GM19035 (cell line): ENCODE results near the gene VEPH1.

Experiments
- ATAC-seq: cut with Tn5 transposase; IDR thresholded peaks from one replicate; pipeline ENCODE4 v1.9.1; 2021; ENCODE audit not compliant: unreplicated experiment

VEPH1 gene

GRCh38 chr3:157275832-157276231 is 227.4 kb downstream of the VEPH1 start:
- no peak for ATAC-seq

DNA sequence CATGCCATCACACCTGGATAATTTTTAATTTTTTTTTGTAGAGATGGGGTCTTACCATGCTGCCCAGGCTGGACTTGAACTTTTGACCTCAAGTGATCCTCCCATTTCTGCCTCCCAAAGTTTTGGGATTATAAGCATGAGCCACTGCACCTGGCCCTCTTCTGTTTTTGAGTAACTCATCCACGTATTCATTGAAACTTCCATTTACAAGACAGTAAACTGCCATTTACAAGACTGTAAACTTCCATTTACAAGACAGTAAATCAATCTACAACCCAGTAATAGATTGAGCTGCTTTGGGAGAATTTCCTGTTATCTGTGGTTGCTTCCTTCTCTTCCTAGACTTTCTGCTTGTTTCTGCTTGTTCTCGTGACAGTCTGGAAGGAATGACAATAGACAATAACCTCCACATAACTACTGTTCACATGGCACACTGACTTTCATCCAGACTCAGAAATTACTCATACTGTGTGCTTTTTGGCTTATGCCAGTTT is 228.5 kb downstream of the VEPH1 start:
- no peak for ATAC-seq

DNA sequence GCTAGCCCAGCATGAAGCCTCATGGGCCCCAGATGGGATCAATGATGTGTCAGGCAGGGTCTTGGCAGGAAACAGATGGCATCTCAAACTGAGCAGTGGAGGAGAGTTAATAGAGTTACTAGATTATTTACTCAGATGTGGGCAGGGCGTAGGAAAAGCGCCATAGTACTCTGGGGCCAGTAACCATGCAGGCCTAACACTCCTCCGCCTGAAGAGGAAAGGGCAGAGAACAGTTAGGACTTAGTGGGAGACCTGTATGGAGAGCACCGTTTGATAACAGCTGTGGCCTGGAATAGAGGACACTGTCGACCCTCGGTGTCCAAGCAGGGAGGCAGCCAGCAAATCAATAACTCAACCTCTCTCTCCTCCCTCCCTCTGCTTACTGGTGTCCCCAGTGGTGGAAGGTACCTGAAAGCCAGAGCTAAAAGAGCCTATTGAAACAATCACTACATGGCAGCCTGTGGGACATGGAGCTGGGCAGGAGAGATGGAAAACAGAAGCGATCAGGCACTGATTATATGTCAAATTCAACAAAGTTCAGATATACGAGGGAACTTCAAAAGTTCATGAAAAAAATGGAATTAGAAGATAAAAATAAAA is 231.8 kb downstream of the VEPH1 start:
- ATAC-seq, result no peak

- no peak for ATAC-seq
Measured at GRCh38 chr3:157268026-157268425, 235.2 kb downstream of the VEPH1 start.

DNA sequence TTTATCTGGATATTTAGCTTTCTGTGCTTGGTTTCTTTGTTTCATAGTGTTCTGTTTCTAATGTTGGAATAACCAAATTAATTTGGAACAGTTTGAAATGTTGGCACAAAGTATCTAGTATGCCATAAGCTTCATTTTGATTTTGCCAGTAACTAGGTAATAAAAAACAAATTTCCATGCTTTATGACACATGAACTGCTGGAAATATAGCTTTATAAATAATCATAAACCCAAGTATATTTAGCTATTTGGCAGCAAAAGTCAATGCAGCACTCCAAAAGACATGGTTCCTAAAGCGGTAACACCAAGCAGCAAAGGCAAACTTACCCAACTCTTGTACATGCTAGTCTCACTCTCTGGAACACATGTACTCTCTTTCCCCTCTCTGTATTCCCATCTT is 237.3 kb downstream of the VEPH1 start:
- ATAC-seq, result no peak

GRCh38 chr3:157263027-157263426 is 240.2 kb downstream of the VEPH1 start:
- ATAC-seq, result no peak

DNA sequence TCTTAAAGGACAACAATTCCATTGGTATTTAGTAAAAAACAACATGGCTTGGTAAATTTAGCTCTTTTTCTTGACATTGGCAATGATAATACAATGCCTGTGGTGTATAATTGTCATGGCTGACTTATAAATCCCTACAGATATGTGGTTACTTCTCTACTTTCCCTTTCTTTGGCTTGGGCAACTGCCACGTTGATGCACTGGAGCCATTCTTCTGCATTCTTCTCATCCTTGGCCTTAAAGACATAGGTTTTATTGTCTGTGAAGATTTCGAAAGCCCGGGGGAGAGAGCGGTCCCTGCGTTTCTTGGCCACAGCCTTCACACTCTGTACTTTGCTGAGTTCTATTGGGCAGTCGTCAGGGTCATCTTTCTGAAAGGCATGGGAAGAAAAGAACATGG is 242.2 kb downstream of the VEPH1 start:
- no peak for ATAC-seq

- ATAC-seq, result no peak
Measured at GRCh38 chr3:157259825-157260224, 243.4 kb downstream of the VEPH1 start.

GRCh38 chr3:157257101-157257500 is 246.1 kb downstream of the VEPH1 start:
- ATAC-seq, result no peak

GRCh38 chr3:157255797-157256196 is 247.4 kb downstream of the VEPH1 start:
- no peak for ATAC-seq

DNA sequence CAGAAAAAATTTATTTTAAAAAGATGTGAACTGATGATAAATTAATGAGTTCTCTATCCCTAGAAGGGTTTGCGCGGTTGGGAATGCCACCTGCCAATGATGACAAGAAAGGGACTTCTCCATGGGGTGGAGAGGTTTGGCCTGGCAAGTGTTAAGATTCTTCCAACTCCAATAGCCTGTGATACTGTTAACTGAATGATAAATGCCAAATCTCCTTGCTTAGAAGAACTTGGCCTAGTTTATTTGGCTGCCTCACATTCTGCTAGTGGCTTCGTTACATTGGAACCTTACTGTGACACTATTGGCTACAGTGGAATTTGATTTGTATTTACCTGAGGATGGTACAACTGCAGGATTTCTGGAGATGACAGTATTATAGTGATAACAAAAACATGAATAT is 251.5 kb downstream of the VEPH1 start:
- no peak for ATAC-seq

- ATAC-seq, result no peak
Measured at GRCh38 chr3:157249606-157250005, 253.6 kb downstream of the VEPH1 start.

DNA sequence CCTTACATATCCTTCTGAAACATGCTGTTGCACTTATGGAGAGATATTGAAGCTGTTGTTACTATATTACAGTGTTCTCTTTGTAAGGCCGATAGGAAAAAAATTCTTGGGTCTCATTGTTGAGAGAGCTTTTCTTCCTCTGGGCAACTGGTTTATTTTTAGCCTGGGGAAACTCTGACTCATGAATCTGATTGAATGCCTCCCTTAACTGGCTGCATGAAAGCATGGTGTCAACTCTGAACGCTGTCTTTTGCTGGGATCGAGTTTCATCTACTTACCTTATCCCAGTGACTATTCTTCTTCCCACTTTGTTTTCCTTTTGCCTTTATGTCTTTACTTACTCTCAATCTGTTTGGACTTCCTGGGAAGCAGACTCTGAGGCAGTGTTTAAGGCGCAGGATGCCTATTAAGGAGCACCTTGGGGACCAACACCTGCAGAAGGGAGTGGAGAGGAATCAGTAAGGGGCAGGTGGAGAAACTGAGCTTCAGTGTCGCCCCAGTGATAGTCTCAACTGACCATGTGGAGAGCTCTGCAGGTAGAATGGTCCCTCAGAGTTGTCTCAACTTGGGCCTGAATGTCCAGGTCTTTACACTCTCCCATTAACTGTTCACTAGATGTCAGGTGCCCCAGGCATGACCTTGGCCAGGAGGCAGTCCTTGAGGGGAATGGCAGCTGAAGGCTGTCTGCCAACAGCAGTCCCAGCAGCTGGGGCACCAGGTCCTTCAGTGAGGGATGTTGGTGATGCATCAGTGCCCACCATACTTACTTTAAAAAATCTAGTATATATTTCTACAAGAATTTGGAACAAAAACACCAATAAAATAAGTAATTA is 254.4 kb downstream of the VEPH1 start:
- no peak for ATAC-seq

- no peak for ATAC-seq
Measured at GRCh38 chr3:157247391-157247790, 255.8 kb downstream of the VEPH1 start.

- no peak for ATAC-seq
Measured at GRCh38 chr3:157242836-157243235, 260.4 kb downstream of the VEPH1 start.

- no peak for ATAC-seq
Measured at GRCh38 chr3:157241599-157241998, 261.6 kb downstream of the VEPH1 start.

DNA sequence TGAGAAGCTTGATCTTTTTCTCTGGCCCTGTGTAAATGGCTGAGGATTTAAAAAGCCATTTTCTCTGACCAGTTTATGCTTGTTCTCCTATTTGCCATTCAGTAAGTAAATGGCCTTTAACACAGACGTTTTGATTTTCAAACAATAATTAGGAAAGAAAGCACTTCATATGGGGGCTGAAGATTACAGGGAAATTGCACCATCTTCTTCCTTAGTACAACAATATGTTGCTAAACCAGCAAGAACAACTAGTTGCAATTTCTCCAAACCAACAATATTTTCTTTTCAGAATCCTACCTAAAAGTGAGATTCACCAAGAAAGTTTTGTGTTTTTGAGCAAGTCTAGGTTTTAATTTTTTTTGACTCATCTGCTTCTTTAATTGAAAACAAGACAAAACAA is 262.8 kb downstream of the VEPH1 start:
- no peak for ATAC-seq

- ATAC-seq, result peak; percentile 99
Measured at GRCh38 chr3:157239082-157239704, 264.0 kb downstream of the VEPH1 start.

- ATAC-seq, result no peak
Measured at GRCh38 chr3:157238457-157238856, 264.8 kb downstream of the VEPH1 start.

DNA sequence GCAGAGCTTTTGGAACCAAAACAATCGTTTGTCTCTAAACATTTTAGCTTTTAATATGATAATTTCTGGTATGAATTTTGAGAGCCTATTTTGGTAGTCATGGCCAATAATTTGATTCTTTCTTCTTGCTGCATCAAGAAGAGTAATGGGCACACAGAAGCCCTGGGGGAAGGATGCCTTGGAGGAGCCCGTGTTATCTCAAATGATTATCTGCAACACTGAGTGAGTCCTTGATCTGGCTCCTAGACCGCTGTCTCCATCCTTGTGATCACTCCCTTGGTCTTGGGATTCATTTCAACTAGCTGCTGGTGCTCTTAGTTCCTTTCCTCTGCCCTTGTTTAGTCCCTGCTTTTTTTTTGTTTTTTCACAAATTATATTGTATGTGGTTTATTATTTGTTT is 265.3 kb downstream of the VEPH1 start:
- no peak for ATAC-seq

DNA sequence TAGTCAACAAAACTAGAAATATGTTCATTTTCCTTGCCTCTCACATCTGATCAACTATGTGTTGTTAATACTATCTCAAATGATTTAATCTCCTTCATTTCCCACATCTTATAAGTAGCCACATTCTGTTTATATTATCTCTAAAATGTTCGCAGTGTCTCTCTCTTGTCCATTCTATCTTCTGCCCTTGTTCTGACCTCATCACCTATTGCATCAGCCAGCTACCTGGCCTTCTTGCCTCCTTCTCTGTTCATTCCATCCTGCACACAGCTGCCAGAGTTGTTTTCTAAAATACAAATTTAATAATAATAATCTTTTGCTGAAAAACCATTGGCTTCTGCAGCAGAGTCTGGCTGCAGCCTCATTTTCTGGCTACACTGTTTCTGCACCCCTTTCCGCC is 267.9 kb downstream of the VEPH1 start:
- no peak for ATAC-seq

- no peak for ATAC-seq
Measured at GRCh38 chr3:157233923-157234322, 269.3 kb downstream of the VEPH1 start.
